ENCODE results near the gene BCL2L1.
A peak's percentile ranks its signal among the peaks of the same experiment; 100 is the strongest.
"Not testable (repeated sequence)": the region's sequence is repeated elsewhere in the genome, so short reads cannot be mapped to it uniquely, and the experiment has no call there.

Gene BCL2L1

GRCh38 chr20:31747640-31748039 lies 25.0 kb upstream of the BCL2L1 start:
- DNase-seq (ENCODE audit: low read depth in 1 of 2, low spot score in 1 of 2), result peak in 1 of 2 experiments; percentile 69
- in situ Hi-C loops (cut with HindIII; ENCODE audit: low pct_unique_long_range_greater_than_20kb, low sequenced_read_pairs), result no loop called here
- no peak for TF ChIP-seq JUND (IDR thresholded peaks at IDR 0.05; ENCODE audit: low read depth)

- DNase-seq (ENCODE audit: low read depth in 1 of 2, low spot score in 1 of 2); in situ Hi-C loops (cut with HindIII; ENCODE audit: low pct_unique_long_range_greater_than_20kb, low sequenced_read_pairs): not testable (repeated sequence)
Observed at GRCh38 chr20:31747028-31747427, 24.4 kb upstream of the BCL2L1 start.

- no peak for TF ChIP-seq JUND (IDR thresholded peaks at IDR 0.05; ENCODE audit: low read depth)
- in situ Hi-C loops (cut with HindIII; ENCODE audit: low pct_unique_long_range_greater_than_20kb, low sequenced_read_pairs), result no loop called here
- no peak for DNase-seq (ENCODE audit: low read depth in 1 of 2, low spot score in 1 of 2)
Observed at GRCh38 chr20:31746068-31746878, 23.6 kb upstream of the BCL2L1 start.

GRCh38 chr20:31740656-31741323 lies 18.1 kb upstream of the BCL2L1 start:
- no peak for TF ChIP-seq JUND (IDR thresholded peaks at IDR 0.05; ENCODE audit: low read depth)
- in situ Hi-C loops (cut with HindIII; ENCODE audit: low pct_unique_long_range_greater_than_20kb, low sequenced_read_pairs), result no loop called here
- DNase-seq (ENCODE audit: low read depth in 1 of 2, low spot score in 1 of 2), result no peak

- in situ Hi-C loops (cut with HindIII; ENCODE audit: low pct_unique_long_range_greater_than_20kb, low sequenced_read_pairs), result no loop called here
- no peak for TF ChIP-seq JUND (IDR thresholded peaks at IDR 0.05; ENCODE audit: low read depth)
Observed at GRCh38 chr20:31740208-31740607, 17.5 kb upstream of the BCL2L1 start.

GRCh38 chr20:31739550-31739977 lies 16.9 kb upstream of the BCL2L1 start:
- no peak for TF ChIP-seq JUND (IDR thresholded peaks at IDR 0.05; ENCODE audit: low read depth)
- in situ Hi-C loops (cut with HindIII; ENCODE audit: low pct_unique_long_range_greater_than_20kb, low sequenced_read_pairs), result no loop called here

More at GRCh38 chr20:31740208-31740607, 17.5 kb upstream of the BCL2L1 start:
- DNase-seq (ENCODE audit: low read depth in 1 of 2, low spot score in 1 of 2), result no peak

GRCh38 chr20:31738729-31739549 lies 16.3 kb upstream of the BCL2L1 start, which contains the start of gene TPX2:
TPX2 (plus strand) TSS chr20:31739290; CDS start chr20:31757477, 18,187 bp downstream.
- in situ Hi-C loops (cut with HindIII; ENCODE audit: low pct_unique_long_range_greater_than_20kb, low sequenced_read_pairs), result no loop called here
- DNase-seq (ENCODE audit: low read depth in 1 of 2, low spot score in 1 of 2), result peak; percentile 97 to 99

More at GRCh38 chr20:31739550-31739977, 16.9 kb upstream of the BCL2L1 start:
- no peak for DNase-seq (ENCODE audit: low read depth in 1 of 2, low spot score in 1 of 2)

GRCh38 chr20:31731321-31731717 lies 8.7 kb upstream of the BCL2L1 start:
- in situ Hi-C loops (cut with HindIII; ENCODE audit: low pct_unique_long_range_greater_than_20kb, low sequenced_read_pairs), result no loop called here
- no peak for TF ChIP-seq JUND (IDR thresholded peaks at IDR 0.05; ENCODE audit: low read depth)
- DNase-seq (ENCODE audit: low read depth in 1 of 2, low spot score in 1 of 2), result no peak

More at GRCh38 chr20:31738729-31739549, 16.3 kb upstream of the BCL2L1 start, which contains the start of gene TPX2:
- no peak for TF ChIP-seq JUND (IDR thresholded peaks at IDR 0.05; ENCODE audit: low read depth)

GRCh38 chr20:31723319-31724078 lies 831 bp upstream of the BCL2L1 start:
- no peak for TF ChIP-seq JUND (IDR thresholded peaks at IDR 0.05; ENCODE audit: low read depth)
- DNase-seq (ENCODE audit: low read depth in 1 of 2, low spot score in 1 of 2), result peak; percentile 90 to 99
- in situ Hi-C loops (cut with HindIII; ENCODE audit: low pct_unique_long_range_greater_than_20kb, low sequenced_read_pairs), result no loop called here

- TF ChIP-seq JUND (IDR thresholded peaks at IDR 0.05; ENCODE audit: low read depth), result no peak
- DNase-seq (ENCODE audit: low read depth in 1 of 2, low spot score in 1 of 2), result no peak
- in situ Hi-C loops (cut with HindIII; ENCODE audit: low pct_unique_long_range_greater_than_20kb, low sequenced_read_pairs), result no loop called here
Observed at GRCh38 chr20:31723069-31723318, 326 bp upstream of the BCL2L1 start.

- in situ Hi-C loops (cut with HindIII; ENCODE audit: low pct_unique_long_range_greater_than_20kb, low sequenced_read_pairs), result no loop called here
- TF ChIP-seq JUND (IDR thresholded peaks at IDR 0.05; ENCODE audit: low read depth), result no peak
- no peak for DNase-seq (ENCODE audit: low read depth in 1 of 2, low spot score in 1 of 2)
Observed at GRCh38 chr20:31721408-31722256, 1.0 kb downstream of the BCL2L1 start.
